ENCODE results near the gene MRPL55.

MRPL55 gene

GRCh38 chr1:228101994-228102790, 6.9 kb downstream of the MRPL55 start:
- DNase-seq (ENCODE audit: low read depth, low spot score): no peak

GRCh38 chr1:228101614-228101993, 7.5 kb downstream of the MRPL55 start:
- DNase-seq (ENCODE audit: low read depth, low spot score): no peak

GRCh38 chr1:228100822-228101613, 8.1 kb downstream of the MRPL55 start:
- no peak for DNase-seq (ENCODE audit: low read depth, low spot score)

- no peak for DNase-seq (ENCODE audit: low read depth, low spot score)
Measured at GRCh38 chr1:228099331-228099732, 9.8 kb downstream of the MRPL55 start.

- no peak for DNase-seq (ENCODE audit: low read depth, low spot score)
Measured at GRCh38 chr1:228098323-228098931, 10.7 kb downstream of the MRPL55 start.

- DNase-seq (ENCODE audit: low read depth, low spot score): no peak
Measured at GRCh38 chr1:228097333-228098081, 11.6 kb downstream of the MRPL55 start.

GRCh38 chr1:228096416-228097332, 12.4 kb downstream of the MRPL55 start:
- no peak for DNase-seq (ENCODE audit: low read depth, low spot score)

GRCh38 chr1:228095938-228096337, 13.2 kb downstream of the MRPL55 start:
- no peak for DNase-seq (ENCODE audit: low read depth, low spot score)

GRCh38 chr1:228095161-228095560, 13.9 kb downstream of the MRPL55 start:
- DNase-seq (ENCODE audit: low read depth, low spot score): no peak

- no peak for DNase-seq (ENCODE audit: low read depth, low spot score)
Measured at GRCh38 chr1:228094432-228095016, 14.6 kb downstream of the MRPL55 start.

GRCh38 chr1:228093050-228093906, 15.8 kb downstream of the MRPL55 start:
- DNase-seq (ENCODE audit: low read depth, low spot score): no peak

- DNase-seq (ENCODE audit: low read depth, low spot score): no peak
Measured at GRCh38 chr1:228092342-228093049, 16.6 kb downstream of the MRPL55 start.

- no peak for DNase-seq (ENCODE audit: low read depth, low spot score)
Measured at GRCh38 chr1:228091084-228091483, 18.0 kb downstream of the MRPL55 start.

GRCh38 chr1:228090613-228091081, 18.5 kb downstream of the MRPL55 start:
- no peak for DNase-seq (ENCODE audit: low read depth, low spot score)

- DNase-seq (ENCODE audit: low read depth, low spot score): no peak
Measured at GRCh38 chr1:228089519-228090380, 19.3 kb downstream of the MRPL55 start.

GRCh38 chr1:228088586-228089498, 20.3 kb downstream of the MRPL55 start:
- DNase-seq (ENCODE audit: low read depth, low spot score): no peak
